GM21717 (cell line): Measurements from ENCODE around the gene WDPCP.
"Not testable (repeated sequence)": the region's sequence is repeated elsewhere in the genome, so short reads cannot be mapped to it uniquely, and the experiment has no call there.

ENCODE experiments used
- ATAC-seq: cut with Tn5 transposase; IDR thresholded peaks from one replicate; pipeline ENCODE4 v1.9.1; 2021; ENCODE audit warnings: mild to moderate bottlenecking, moderate library complexity; ENCODE audit not compliant: unreplicated experiment

The WDPCP gene, protein sequence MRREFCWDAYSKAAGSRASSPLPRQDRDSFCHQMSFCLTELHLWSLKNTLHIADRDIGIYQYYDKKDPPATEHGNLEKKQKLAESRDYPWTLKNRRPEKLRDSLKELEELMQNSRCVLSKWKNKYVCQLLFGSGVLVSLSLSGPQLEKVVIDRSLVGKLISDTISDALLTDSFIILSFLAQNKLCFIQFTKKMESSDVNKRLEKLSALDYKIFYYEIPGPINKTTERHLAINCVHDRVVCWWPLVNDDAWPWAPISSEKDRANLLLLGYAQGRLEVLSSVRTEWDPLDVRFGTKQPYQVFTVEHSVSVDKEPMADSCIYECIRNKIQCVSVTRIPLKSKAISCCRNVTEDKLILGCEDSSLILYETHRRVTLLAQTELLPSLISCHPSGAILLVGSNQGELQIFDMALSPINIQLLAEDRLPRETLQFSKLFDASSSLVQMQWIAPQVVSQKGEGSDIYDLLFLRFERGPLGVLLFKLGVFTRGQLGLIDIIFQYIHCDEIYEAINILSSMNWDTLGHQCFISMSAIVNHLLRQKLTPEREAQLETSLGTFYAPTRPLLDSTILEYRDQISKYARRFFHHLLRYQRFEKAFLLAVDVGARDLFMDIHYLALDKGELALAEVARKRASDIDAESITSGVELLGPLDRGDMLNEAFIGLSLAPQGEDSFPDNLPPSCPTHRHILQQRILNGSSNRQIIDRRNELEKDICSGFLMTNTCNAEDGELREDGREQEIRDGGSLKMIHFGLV

DNA sequence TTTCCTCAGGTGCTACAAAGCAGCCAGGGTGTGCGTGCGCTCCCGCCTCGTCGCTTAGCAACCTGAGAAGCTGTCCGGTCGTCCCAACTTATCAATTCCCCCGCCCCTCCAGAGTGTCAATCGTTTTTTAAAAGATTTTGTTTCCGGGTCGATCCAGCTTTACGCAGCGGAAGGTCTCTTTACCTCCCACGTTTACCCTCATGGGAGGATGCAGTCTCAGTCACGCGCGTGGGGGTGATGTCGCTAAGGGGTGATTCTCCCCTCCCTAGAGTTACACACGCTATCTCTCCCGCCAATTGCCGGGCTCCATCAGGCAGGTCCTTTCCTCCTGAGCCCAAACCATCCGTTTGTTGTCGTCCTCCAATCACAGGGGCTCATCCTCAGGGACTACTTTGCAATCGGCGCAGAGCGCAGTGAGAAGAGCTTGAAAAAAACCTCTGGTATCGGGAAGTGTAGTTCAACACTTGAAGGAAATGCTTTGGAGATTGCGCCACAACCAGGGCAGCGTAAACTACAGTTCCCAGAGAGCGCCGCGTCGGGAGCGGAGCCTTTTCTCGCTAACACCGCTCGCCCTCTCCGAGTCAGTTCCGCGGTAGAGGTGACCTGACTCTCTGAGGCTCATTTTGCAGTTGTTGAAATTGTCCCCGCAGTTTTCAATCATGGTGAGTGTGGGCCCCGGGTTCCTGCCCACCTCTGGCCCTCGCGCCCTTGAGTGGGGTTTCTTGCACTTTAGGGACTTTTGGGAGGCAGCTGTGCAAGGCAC, at the start of gene WDPCP, which contains the start of gene MDH1:
TSS of gene WDPCP (minus strand) at position 93 of the 763 bp plus-strand sequence. CDS start 206 bp downstream, outside the sequence.
TSS of gene MDH1 (plus strand) at position 579 of the 763 bp plus-strand sequence. CDS start at position 660, 81 bp downstream.
- peak; percentile 87 for ATAC-seq

DNA sequence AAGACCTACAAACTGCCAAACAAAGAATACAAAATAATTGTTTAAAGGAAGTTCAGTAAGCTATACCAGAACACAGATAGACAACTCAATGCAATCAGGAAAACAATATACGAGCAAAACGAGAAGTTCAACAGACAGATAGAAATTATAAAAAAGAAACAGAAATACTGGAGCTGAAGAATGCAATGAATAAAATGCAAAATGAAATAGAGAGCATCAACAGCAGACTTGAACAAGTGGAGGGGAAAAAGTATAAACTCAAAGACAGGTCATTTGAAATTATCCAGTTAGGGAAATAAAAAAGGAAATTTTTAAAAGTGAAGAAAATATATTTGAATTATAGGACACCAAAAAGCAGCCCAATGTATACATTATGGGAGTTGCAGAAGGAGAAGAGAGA, 44.1 kb upstream of the WDPCP start:
- ATAC-seq = no peak

DNA sequence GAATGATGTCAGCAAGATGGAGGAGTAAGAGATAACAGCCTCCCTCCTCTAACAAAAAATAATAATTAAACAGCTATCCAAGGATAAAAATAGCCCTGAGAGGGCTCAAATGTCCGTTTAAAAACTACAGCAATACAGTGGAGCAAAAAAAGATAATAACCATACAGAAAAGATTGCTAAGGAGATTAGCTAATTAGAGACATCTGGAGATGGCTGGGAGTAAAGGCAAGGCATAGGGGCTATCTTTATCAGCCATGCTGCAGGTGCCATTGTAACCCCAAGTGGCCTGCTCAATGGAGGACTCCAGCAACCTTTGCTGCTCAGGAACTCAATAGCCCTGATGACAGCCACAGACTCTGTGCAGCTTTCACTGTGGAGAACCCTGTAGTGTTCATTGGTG, 43.2 kb upstream of the WDPCP start:
- no peak for ATAC-seq

DNA sequence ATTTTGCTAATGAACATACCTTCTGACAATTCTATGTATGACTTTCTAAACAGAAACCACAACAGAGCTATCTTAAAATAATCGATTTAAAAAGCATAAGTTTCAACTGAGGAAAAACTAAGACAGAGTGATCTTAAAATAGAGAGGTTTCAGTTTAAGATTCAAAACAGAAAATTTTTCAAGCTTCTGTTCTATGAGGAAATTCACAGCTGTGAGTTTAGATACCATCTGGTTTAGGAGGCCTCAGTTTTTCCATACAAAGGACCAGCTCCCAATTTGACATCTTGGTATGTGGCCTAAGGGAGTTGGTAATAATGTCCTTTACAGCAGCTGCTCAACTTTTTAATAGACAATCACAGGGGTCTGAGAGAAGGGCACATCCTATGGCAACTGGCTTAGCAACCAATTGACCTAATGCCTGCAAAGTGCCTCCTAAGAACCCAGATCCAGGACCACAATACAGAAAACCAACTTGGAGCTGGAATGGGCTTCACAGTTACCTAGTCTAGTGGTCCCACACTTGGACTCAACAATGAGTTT, 40.2 kb upstream of the WDPCP start:
- no peak for ATAC-seq

DNA sequence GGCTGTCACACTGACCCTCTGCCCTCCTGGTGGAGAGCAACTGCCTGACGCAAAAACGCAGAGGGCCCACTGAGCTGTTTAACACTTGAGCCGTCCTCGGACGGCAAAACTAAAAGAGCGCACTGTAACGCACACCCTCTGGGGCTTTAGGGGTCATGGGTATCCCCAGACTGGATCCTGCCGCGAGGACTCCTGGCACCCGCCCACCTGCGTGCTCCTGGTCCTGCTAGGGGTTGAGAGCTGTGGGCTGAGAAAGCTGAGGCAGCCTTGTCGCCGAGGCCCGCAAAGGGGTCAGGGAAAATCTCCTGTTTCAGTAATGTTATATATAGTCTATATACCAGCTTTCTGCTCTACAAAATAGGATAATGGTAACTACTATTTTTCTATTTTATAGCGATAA, 39.6 kb upstream of the WDPCP start:
- no peak for ATAC-seq

DNA sequence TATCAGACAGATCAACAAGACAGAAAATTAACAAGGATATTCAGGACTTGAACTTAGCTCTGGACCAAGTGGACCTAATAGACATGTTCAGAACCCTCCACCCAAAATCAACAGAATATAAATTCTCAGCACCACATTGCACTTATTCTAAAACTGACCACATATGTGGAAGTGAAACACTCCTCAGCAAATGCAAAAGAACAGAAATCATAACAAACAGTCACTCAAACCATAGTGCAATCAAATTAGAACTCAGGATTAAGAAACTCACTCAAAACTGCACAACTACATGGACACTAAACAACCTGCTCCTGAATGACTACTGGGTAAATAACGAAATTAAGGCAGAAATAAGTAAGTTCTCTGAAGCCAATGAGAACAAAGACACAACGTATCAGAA, 35.5 kb upstream of the WDPCP start:
- ATAC-seq = not testable (repeated sequence)

DNA sequence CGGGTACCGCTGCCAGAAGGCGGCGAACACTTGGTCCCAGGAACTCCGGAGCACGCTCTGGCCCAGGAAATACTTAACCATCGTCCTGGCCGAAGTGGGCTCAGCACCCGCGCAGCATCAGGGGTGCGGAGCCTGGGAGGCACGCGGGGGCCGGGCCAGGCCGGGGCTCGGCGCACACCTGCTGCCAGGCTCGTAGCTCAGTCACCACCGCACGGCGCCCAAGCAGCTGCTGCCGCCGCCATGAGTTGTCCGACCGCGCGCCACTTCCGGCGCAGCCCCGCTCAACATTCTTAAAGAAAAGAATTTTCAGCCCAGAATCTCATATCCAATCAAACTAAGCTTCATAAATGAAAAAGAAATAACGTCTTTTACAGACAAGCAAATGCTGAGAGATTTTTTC, 34.5 kb upstream of the WDPCP start:
- no peak for ATAC-seq

DNA sequence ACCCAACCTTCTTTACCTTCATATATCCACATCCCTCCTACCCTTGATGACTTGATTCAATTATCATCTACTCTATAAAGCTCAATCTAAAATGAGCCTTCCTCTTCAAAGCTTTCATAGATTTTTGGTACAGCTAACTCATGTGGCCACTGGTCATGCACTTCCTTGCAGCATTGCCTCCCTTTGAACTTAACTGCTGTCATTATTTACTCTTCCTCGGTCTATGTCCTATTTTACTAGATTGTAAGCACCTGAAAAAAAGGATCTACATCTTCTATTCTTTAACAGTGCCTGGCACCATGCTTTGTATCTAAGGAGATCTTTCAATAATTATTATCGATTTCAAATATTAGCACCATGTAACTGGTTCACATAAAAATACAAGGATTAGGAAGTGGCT, 31.1 kb upstream of the WDPCP start:
- no peak for ATAC-seq

DNA sequence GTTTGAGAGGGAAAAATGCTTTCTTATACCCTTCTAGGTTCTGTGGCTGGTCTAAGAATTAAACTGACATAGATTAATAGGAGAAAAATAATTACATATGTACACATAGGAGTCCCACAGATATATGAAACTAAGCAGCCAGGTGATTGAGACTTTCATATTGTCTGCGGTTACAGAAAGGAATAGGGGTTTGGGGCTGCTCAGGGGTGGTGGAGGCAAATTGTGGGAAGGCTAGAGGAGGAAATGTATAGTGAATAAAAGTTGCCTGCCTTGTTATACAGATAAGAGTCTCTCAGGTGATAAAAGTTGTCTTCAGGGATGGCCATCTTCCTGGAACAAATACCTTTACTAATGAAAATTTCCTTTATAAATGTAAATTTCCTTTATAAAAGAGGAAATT, 29.1 kb upstream of the WDPCP start:
- ATAC-seq = no peak

DNA sequence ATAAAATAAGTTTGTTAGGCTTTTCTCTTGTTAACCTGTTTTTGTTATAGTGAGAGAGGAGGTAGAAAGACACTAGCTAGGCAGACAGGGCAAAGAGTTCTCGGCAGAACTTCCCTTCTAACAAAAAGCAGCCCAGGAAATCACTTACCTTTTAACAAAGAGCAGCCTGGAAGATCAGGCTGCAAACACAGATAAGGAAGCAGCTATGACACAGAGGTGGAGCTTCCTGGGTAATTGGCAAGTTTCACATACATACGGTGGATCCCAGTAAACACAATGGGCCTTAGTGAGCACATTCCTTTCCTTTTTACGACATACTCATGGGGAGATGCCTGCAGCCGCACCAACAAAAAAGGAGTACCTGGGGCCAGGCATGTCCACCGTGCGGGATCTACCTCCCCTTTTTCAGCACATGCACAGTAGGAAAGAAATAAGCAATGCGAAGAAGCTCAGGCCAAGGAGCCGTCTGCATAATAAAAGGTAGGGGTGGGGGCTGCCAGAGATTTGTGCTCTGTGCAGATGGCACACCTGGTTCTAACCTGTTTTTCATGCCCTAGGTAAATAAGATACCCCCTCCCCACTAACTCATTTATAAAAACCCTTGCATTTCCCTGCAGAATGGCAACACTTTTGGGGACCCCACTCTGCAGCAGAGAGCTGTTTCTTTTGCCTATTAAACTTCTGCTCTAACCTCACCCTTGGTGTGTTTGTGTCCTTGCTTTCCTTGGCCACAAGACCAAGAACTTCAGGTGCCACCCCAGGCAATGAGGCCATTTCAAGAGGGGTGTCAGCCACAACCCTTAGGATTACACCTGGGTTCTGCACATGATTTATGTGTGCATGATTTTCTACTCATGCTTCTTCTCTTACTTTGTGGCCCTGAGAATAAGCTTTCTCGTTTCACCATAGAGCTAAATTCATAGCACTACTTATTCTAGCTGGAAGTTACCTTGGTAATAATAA, 27.0 kb upstream of the WDPCP start:
- ATAC-seq = no peak

DNA sequence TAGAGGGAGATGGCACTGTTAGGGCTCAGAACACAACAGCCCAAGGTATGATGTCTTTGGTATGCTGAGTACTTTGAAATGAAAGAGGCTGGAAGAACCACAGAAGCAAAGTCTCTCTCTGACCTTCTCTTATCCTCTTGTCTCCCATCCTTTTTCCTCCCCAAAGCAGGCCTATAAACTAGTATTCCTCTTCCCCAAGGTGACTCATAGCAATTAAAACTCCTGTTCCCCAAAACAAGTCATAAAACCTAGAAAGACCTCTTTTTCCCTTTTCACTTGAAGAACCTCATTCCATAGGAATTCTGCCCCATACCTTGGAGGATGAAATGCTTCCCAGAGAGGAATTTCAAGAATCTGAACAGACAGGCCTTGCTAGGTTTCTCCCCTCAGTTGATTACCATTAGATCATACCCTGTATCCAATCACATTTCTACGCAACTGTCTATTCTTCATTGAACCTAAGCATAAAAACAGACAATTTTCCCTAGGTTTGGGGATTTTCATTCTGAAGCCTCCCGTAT, 26.2 kb upstream of the WDPCP start:
- ATAC-seq = no peak

DNA sequence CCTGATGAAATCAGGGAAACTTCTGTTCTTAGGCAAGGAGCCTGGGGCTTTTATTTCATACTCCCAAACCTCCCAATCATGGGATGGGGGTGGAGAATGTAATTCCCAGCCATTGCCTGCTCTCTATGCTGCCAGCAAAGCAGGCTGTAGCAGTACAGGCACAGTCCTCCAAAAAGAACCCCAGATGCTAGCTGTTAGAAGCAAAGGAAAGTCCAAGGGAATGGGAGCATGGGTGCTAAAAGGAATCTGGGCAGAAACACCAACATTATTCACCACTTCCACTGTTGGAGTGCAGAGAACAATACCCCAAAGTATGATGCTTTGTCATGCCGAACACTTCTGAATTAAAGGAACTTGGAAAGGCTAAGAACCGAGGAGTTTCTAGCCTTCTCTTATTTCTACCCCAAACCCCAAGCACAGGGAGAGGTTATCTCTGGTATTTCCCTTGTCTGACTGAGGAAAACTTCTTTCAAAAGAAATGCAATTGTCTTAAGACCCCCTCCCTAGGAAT, 25.2 kb upstream of the WDPCP start:
- no peak for ATAC-seq

DNA sequence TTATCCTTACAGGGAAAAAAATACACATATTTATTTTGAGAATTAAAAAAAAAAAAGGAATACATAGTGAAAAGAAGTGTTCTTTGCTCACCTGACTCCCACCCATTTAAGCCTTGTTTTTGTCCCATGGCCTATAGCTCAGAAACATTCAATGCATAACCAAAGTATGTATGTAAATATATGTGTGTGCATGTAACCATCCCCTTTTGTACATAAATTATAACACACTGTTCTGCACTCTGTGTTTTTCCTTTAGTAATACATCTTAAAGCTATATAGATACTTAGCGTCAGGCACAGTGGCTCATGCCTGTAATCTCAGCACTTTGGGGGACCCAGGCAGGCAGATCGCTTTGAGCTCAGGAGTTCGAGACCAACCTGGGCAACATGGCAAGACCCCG, 22.2 kb upstream of the WDPCP start:
- ATAC-seq = no peak

DNA sequence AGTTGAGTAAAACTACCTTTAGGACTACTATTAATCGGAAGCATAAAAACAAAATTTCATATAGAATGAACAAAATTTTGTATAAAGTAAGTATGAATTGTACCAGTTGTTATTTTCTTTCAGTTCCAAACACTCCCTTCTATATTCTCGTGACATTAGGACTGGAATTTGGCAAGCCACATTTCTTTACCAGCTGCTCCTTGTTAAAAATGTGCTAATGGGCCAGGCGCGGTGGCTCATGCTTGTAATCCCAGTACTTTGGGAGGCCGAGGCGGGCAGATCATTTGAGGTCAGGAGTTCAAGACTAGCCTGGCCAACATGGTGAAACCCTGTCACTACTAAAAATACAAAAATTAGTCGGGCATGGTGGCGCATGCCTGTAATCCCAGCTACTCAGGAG, 20.6 kb upstream of the WDPCP start:
- not testable (repeated sequence) for ATAC-seq

DNA sequence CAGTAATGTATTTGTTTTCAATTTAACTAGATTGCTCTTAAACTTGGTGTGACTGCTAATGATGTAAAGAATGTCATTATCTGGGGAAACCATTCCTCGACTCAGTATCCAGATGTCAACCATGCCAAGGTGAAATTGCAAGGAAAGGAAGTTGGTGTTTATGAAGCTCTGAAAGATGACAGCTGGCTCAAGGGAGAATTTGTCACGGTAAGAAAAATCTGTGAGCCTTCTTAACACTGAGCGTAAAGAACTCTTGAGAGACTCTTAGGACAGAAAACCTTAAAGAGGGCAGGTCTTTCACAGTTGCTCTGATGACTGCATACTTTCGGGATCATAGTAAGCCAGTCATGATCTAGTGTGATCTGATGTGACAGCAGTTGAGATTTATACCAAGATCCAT, 16.4 kb upstream of the WDPCP start:
- no peak for ATAC-seq

DNA sequence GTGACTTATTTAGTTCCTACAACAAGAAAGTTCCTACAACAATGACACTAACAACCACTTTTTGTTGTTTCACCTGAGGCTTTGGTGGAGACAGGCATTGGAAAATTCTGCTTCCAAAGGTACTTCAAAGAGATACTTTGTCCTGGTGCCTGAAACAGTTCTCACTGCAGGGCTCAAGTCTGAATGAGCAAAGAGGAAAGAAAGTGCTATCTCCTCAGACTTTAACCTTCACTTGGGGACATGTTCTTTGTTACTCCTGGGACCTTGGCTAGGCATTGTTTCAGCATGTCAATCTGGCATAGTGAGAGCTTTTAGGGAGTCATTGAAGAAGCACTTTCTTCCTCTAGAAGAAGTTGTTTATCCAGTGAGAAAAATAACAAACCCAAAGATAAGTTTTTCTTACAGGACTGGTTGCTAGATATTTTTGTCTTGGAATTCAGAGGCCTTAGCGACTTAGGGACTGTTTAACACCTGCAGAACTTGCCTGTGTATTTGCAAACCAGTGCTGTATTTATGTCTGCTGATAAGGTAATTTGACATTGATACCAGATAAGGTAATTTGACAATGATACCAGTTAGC, 12.7 kb upstream of the WDPCP start:
- ATAC-seq = no peak

DNA sequence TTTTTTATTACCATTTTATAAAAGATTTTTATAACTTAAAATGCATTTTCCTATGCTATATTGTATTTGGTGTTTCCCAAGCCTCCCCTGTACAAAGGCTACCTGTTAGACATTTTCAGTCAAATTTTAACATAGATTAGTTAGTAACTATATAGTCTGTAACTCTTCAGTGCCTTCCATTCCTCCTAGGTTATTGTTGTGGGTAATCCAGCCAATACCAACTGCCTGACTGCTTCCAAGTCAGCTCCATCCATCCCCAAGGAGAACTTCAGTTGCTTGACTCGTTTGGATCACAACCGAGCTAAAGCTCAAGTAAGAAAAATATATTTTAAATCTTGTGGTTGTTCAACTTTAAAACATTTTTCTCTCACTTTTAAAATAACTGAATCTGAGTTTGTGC, 10.7 kb upstream of the WDPCP start:
- ATAC-seq = no peak

DNA sequence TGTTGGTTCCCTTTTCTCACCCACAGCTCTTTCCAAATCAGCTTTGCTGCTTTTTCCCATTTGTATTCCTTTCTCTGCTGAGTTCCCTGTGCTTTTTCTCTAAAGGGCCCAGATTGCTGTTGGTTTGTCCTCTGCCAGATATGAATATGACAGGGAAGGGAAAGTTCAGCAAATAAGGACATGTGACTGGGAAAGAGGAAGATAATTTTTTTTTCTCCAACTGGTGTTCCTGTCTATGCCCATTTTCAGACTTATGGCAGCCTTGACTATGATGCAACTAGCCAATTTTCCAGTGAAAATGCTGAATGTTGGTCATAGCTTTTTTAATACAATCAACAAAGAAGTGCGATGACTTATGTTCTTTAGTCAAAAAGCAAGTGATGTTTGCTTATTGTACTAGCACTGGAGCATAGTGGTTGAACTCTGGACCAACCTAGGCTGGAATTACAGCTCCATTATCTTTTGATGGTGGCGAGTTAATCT, 8.2 kb upstream of the WDPCP start:
- no peak for ATAC-seq

DNA sequence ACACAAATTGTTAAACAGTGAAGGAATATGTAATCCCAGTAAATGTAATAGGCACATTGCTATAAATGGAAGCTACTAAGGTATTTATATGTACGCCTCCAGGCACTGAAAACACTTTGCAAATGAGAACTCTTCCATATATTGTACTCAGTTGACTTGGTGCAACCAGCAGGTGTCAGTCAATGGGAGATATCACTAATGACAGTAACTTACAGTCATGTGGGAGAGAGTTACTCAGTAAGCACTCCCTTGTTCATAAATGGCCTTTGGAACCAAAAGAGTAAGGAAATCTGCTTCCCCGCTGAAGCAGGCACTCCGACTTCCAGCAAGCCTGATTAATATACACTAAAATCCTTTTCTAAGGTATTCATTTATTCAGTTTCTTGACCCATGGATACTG, 6.4 kb upstream of the WDPCP start:
- ATAC-seq = no peak
